ENCODE results near the gene LUC7L3. TPM values are rescaled to one million over a fixed set of nuclear protein-coding genes. Genes with fewer than 3 reads are reported as not detected.
"Not testable (repeated sequence)": the region's sequence is repeated elsewhere in the genome, so short reads cannot be mapped to it uniquely, and the experiment has no call there.

LUC7L3 gene
- total and polyA plus RNA-seq, 9 donors, result 76.3 to 302 (median 257) TPM

- DNase-seq, result no peak
- H3K4me3 ChIP-seq (ENCODE audit: low read length), result no peak overlapping the region
- peaks cover 8% of the 10 kb centered on the region for H3K4me1 ChIP-seq (ENCODE audit: control insufficient read depth, insufficient read depth, low read length)
- no peaks in the 10 kb centered on the region for H3K27me3 ChIP-seq (ENCODE audit: control insufficient read depth, insufficient read depth, low read length)
- H3K36me3 ChIP-seq (ENCODE audit: control insufficient read depth, insufficient read depth, low read length), result no peaks in the 10 kb centered on the region
- no peak overlapping the region for H3K27ac ChIP-seq (ENCODE audit: low read length)
- WGBS (ENCODE audit: insufficient coverage), result 86% methylated on average over 9 of the region's 11 CpGs
- no peaks in the 10 kb centered on the region for H3K9me3 ChIP-seq (replicated peaks; ENCODE audit: control insufficient read depth, low read depth, low read length)
Observed at GRCh38 chr17:50679008-50679544, 40.3 kb upstream of the LUC7L3 start.

DNA sequence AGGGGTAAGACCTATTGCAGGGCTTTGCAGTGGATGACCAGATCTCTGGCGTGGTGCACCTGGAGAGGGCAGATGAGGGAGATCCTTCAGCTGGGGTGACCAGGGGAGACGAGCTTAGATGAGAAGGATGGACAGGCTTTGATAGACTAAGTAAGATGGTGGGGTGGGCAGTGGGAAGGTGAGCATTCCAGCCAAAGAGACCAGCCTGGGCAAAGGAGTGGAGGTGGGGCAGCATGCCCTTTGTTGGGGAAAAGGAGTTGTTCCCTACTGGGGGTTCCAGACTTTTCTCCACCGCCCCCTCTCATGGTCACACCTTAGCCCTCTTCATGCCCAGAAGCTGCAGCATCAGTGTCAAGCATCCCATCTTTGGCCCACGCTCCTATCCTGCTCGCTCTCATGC is 39.3 kb upstream of the LUC7L3 start:
- Histone ChIP-seq H3K36me3 (ENCODE audit: control insufficient read depth, insufficient read depth, low read length) (no peaks in the 10 kb centered on the region), H3K9me3 (replicated peaks; ENCODE audit: control insufficient read depth, low read depth, low read length) (no peaks in the 10 kb centered on the region), H3K27ac (ENCODE audit: low read length) (no peak overlapping the region), H3K4me3 (ENCODE audit: low read length) (no peak overlapping the region), H3K4me1 (ENCODE audit: control insufficient read depth, insufficient read depth, low read length) (peaks cover 10% of the 10 kb centered on the region), H3K27me3 (ENCODE audit: control insufficient read depth, insufficient read depth, low read length) (no peaks in the 10 kb centered on the region)
- WGBS (ENCODE audit: insufficient coverage), result 96% methylated on average over 4 of the region's 5 CpGs
- DNase-seq, result no peak

- H3K27ac ChIP-seq (ENCODE audit: low read length); DNase-seq; H3K9me3 ChIP-seq (replicated peaks; ENCODE audit: control insufficient read depth, low read depth, low read length); H3K4me3 ChIP-seq (ENCODE audit: low read length); H3K36me3 ChIP-seq (ENCODE audit: control insufficient read depth, insufficient read depth, low read length); H3K4me1 ChIP-seq (ENCODE audit: control insufficient read depth, insufficient read depth, low read length); H3K27me3 ChIP-seq (ENCODE audit: control insufficient read depth, insufficient read depth, low read length): not testable (repeated sequence)
- WGBS (ENCODE audit: insufficient coverage), result 74% methylated on average over 11 of the region's 12 CpGs
Observed at GRCh38 chr17:50680543-50681262, 38.7 kb upstream of the LUC7L3 start.

GRCh38 chr17:50681263-50682200 is 37.9 kb upstream of the LUC7L3 start:
- Histone ChIP-seq H3K4me3 (ENCODE audit: low read length) (no peak overlapping the region), H3K27ac (ENCODE audit: low read length) (no peak overlapping the region), H3K27me3 (ENCODE audit: control insufficient read depth, insufficient read depth, low read length) (no peaks in the 10 kb centered on the region), H3K9me3 (replicated peaks; ENCODE audit: control insufficient read depth, low read depth, low read length) (no peaks in the 10 kb centered on the region), H3K36me3 (ENCODE audit: control insufficient read depth, insufficient read depth, low read length) (no peaks in the 10 kb centered on the region), H3K4me1 (ENCODE audit: control insufficient read depth, insufficient read depth, low read length) (peaks cover 15% of the 10 kb centered on the region)
- peak; percentile 94 for DNase-seq
- WGBS (ENCODE audit: insufficient coverage), result 47% methylated on average over 27 of the region's 27 CpGs

- 94% methylated on average over 2 of the region's 3 CpGs for WGBS (ENCODE audit: insufficient coverage)
- Histone ChIP-seq H3K9me3 (replicated peaks; ENCODE audit: control insufficient read depth, low read depth, low read length) (no peaks in the 10 kb centered on the region), H3K4me3 (ENCODE audit: low read length) (no peak overlapping the region)
Observed at GRCh38 chr17:50682441-50682840, 37.0 kb upstream of the LUC7L3 start.

DNA sequence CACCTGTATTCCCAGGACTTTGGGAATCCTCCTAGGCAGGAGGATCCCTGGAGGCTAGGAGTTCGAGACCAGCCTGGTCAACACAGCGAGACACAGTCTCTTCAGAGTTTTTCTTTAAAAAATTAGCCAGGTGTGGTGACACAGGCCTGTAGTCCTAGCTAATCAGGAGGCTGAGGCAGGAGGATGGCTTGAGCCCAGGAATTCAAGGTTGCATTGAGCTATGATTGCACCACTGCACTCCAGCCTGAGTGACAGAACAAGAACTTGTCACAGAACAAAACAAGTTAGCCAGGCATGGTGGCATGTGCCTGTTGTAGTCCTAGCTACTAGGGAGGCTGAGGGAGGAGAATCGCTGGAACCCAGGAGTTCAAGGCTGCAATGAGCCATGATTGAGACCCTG is 36.5 kb upstream of the LUC7L3 start:
- DNase-seq, result no peak
- Histone ChIP-seq H3K4me1 (ENCODE audit: control insufficient read depth, insufficient read depth, low read length) (peaks cover 26% of the 10 kb centered on the region), H3K4me3 (ENCODE audit: low read length) (no peak overlapping the region), H3K27me3 (ENCODE audit: control insufficient read depth, insufficient read depth, low read length) (no peaks in the 10 kb centered on the region), H3K36me3 (ENCODE audit: control insufficient read depth, insufficient read depth, low read length) (no peaks in the 10 kb centered on the region), H3K9me3 (replicated peaks; ENCODE audit: control insufficient read depth, low read depth, low read length) (no peaks in the 10 kb centered on the region), H3K27ac (ENCODE audit: low read length) (no peak overlapping the region)
- WGBS (ENCODE audit: insufficient coverage), result 88% methylated on average over 3 of the region's 3 CpGs

More at GRCh38 chr17:50682441-50682840, 37.0 kb upstream of the LUC7L3 start:
- DNase-seq, result no peak
- no peak overlapping the region for H3K27ac ChIP-seq (ENCODE audit: low read length)
- H3K36me3 ChIP-seq (ENCODE audit: control insufficient read depth, insufficient read depth, low read length), result no peaks in the 10 kb centered on the region
- peaks cover 24% of the 10 kb centered on the region for H3K4me1 ChIP-seq (ENCODE audit: control insufficient read depth, insufficient read depth, low read length)
- H3K27me3 ChIP-seq (ENCODE audit: control insufficient read depth, insufficient read depth, low read length), result no peaks in the 10 kb centered on the region

- no peak for DNase-seq
- H3K27me3 ChIP-seq (ENCODE audit: control insufficient read depth, insufficient read depth, low read length), result no peaks in the 10 kb centered on the region
- H3K4me1 ChIP-seq (ENCODE audit: control insufficient read depth, insufficient read depth, low read length), result peaks cover 26% of the 10 kb centered on the region
- no peaks in the 10 kb centered on the region for H3K36me3 ChIP-seq (ENCODE audit: control insufficient read depth, insufficient read depth, low read length)
- no peaks in the 10 kb centered on the region for H3K9me3 ChIP-seq (replicated peaks; ENCODE audit: control insufficient read depth, low read depth, low read length)
- 90% methylated on average over 28 of the region's 28 CpGs for whole genome bisulfite sequencing (ENCODE audit: insufficient coverage)
- no peak overlapping the region for H3K27ac ChIP-seq (ENCODE audit: low read length)
- H3K4me3 ChIP-seq (ENCODE audit: low read length), result no peak overlapping the region
Observed at GRCh38 chr17:50683434-50684287, 35.7 kb upstream of the LUC7L3 start.

DNA sequence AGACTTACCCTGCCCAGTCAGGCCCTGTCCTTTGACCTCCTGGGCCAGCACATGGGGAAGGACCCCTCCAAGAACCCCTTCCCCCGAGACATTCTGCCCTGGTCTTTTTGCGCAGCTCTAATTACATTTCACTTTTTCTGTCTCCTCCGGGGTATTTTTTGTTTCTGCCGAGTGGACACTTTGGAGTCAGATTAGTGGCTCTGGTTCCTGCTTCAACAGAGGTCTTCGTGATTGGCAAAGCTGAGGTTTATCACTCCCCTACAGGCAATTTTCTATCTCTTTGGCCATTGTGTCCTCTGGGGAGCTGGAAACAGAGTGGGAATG is 35.2 kb upstream of the LUC7L3 start:
- no peak overlapping the region for H3K4me3 ChIP-seq (ENCODE audit: low read length)
- no peaks in the 10 kb centered on the region for H3K36me3 ChIP-seq (ENCODE audit: control insufficient read depth, insufficient read depth, low read length)
- 65% methylated on average over 2 of the region's 5 CpGs for WGBS (ENCODE audit: insufficient coverage)
- H3K27ac ChIP-seq (ENCODE audit: low read length), result no peak overlapping the region
- no peaks in the 10 kb centered on the region for H3K9me3 ChIP-seq (replicated peaks; ENCODE audit: control insufficient read depth, low read depth, low read length)
- no peaks in the 10 kb centered on the region for H3K27me3 ChIP-seq (ENCODE audit: control insufficient read depth, insufficient read depth, low read length)
- no peak for DNase-seq
- peaks cover 26% of the 10 kb centered on the region for H3K4me1 ChIP-seq (ENCODE audit: control insufficient read depth, insufficient read depth, low read length)

DNA sequence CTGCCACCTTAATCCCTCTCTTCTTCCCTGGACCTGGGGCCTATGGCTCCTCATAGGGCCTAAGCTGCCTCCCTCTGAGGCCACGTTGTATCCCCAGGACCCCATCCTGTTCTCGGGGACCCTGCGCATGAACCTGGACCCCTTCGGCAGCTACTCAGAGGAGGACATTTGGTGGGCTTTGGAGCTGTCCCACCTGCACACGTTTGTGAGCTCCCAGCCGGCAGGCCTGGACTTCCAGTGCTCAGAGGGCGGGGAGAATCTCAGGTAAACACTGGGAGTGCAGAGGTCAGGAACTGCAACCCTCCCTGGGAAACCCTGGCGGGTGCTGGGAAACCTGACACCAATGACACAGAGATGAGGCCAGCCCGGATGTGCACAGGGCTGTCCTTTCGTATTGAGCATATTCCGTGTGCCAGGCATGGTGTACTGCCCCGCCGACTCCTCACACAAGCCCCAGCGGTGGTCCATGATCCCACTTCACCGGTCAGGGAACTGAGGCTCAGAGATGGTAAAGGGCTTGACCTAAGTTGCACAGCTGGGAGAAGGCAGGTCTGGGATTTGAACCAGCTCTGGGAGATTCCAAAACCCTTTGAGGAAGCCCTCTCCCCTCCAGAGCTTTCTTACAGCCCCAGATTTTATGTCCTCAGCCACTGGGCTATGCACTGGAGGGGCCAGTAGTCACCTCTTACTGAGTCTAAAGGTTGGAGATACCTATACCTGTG is 34.6 kb upstream of the LUC7L3 start:
- Histone ChIP-seq H3K27me3 (ENCODE audit: control insufficient read depth, insufficient read depth, low read length) (no peaks in the 10 kb centered on the region), H3K9me3 (replicated peaks; ENCODE audit: control insufficient read depth, low read depth, low read length) (no peaks in the 10 kb centered on the region), H3K4me3 (ENCODE audit: low read length) (no peak overlapping the region), H3K4me1 (ENCODE audit: control insufficient read depth, insufficient read depth, low read length) (peaks cover 26% of the 10 kb centered on the region), H3K27ac (ENCODE audit: low read length) (no peak overlapping the region), H3K36me3 (ENCODE audit: control insufficient read depth, insufficient read depth, low read length) (no peaks in the 10 kb centered on the region)
- DNase-seq, result no peak
- 62% methylated on average over 11 of the region's 15 CpGs for WGBS (ENCODE audit: insufficient coverage)
